NT2/D1 (cell line): Measurements from ENCODE around the gene CCDC81.

Experiments used
- SUZ12 ChIP-seq: IDR thresholded peaks from 2 replicates; pipeline ENCODE4 v1.6.1; 2011; ENCODE audit not compliant: insufficient read length, insufficient read depth; ENCODE audit errors: extremely low read depth
- YY1 ChIP-seq: IDR thresholded peaks from 2 replicates; pipeline ENCODE4 v1.6.1; 2011; ENCODE audit not compliant: insufficient read length, insufficient read depth
- ZNF274 ChIP-seq: IDR thresholded peaks from 2 replicates; pipeline ENCODE4 v1.6.1; 2011; ENCODE audit warnings: mild to moderate bottlenecking, low read depth, low read length

DNA sequence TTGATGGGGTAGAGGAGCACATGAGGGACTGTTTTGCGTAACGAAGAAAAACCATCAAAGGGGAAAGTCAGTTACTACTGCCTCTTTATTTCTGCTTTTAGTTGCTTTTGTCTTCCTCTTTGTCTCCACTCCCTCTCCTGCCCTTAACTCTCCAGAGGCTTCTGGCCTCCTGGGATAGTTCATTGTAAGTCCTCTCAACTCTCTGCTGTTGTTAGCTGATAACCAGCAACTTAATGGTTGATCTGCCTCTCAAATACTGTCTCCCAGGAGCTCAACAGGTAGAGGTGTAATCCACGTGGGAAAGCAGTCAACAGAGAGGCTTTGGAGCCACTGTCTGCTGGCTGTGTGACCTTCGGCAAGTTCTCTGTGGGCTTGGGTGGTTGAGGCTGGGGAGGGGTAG is 47.3 kb downstream of the CCDC81 start:
- no peak for TF ChIP-seq YY1
- TF ChIP-seq ZNF274: no peak
- no peak for TF ChIP-seq SUZ12
